B cell (primary cell): ENCODE results near the gene QRICH1.

Source experiments
- CTCF ChIP-seq: fragments of 200-600 bp; IDR thresholded peaks from one replicate; pipeline ENCODE4 v1.8.0; 2022; ENCODE audit warnings: antibody characterized with exemption, mild to moderate bottlenecking
- EZH2 ChIP-seq: IDR thresholded peaks from 2 replicates; pipeline ENCODE4 v1.6.1; 2012; ENCODE audit warnings: borderline replicate concordance, low read depth, mild to moderate bottlenecking, moderate library complexity, low read length; ENCODE audit not compliant: insufficient read depth, poor library complexity, severe bottlenecking

DNA sequence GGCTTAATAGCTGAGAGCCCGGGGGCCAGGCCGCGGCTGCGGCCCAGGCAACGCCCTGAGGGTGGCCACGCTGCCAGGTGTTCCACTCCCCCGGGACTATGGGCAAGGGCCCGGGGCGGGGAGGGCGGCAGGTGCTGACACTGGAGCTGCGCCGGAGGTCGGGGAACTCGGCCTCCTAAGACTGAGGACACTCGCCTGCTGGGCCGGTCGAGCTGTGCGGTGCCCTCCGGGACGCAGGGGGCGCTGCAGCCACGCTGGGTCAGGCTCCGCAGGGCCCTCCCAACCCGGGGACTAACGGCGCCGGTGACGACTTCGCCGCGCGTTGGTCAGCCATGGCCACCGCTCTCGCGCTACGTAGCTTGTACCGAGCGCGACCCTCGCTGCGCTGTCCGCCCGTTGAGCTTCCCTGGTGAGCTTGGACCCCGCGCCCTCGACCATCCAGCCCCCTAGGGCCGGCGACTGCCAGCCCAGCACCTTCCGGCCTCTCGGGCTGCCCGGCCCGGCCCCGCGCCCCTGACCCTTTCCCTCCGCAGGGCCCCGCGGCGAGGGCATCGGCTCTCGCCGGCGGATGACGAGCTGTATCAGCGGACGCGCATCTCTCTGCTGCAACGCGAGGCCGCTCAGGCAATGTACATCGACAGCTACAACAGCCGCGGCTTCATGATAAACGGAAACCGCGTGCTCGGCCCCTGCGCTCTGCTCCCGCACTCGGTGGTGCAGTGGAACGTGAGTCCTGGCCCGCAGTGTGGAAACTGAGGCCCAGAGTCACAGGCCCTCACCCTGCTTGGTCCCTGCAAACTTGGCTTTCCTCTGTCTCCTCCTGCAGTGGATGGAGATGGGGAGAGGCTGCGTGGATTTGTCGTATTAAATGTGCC is 71.8 kb downstream of the QRICH1 start, which contains the start of gene NDUFAF3:
- no peak for TF ChIP-seq EZH2
- peak; percentile 95 for TF ChIP-seq CTCF
